HG03108 (cell line): ENCODE data around the gene SHFL.

Experiments
- ATAC-seq: cut with Tn5 transposase; IDR thresholded peaks from one replicate; pipeline ENCODE4 v1.9.1; 2021; ENCODE audit warnings: moderate library complexity; ENCODE audit not compliant: unreplicated experiment

SHFL gene

DNA sequence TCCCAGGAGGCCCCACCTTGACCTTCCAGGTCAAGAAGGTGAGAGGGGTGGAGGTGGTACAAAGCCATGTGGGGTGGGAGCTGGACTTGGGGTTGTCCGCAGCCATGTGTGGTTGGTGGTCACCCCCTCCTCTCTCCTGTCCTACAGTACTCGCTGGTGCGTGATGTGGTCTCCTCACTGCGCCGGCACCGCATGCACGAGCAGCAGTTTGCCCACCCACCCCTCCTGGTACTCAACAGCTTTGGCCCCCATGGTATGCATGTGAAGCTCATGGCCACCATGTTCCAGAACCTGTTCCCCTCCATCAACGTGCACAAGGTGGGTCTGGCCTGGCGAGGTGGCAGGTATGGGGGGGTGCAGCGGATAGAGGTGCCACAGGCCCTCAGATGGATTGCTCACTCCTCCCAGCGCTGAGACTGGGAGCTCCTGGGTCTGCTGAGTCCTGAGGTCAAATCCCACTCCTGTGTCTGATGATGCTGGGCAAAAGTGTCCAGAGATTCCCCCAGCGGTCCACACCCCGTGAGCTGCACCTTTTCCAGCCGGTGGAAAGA is 21.8 kb downstream of the SHFL start:
- no peak for ATAC-seq

DNA sequence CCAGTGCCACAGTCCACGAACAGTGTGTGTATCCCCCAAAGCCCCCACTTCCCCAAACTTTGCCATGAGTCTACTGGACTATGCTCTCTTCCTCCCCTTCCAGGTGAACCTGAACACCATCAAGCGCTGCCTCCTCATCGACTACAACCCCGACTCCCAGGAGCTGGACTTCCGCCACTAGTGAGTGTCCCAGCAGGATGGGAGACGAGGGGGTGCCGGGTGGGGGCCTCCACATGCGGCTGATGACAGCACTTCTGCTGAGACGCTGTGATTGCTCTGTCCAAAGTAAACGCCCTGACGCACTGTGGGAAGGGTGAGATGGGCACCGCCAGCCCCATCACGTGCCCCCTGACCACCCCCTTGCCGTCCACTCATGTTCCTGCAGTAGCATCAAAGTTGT is 23.4 kb downstream of the SHFL start:
- no peak for ATAC-seq

DNA sequence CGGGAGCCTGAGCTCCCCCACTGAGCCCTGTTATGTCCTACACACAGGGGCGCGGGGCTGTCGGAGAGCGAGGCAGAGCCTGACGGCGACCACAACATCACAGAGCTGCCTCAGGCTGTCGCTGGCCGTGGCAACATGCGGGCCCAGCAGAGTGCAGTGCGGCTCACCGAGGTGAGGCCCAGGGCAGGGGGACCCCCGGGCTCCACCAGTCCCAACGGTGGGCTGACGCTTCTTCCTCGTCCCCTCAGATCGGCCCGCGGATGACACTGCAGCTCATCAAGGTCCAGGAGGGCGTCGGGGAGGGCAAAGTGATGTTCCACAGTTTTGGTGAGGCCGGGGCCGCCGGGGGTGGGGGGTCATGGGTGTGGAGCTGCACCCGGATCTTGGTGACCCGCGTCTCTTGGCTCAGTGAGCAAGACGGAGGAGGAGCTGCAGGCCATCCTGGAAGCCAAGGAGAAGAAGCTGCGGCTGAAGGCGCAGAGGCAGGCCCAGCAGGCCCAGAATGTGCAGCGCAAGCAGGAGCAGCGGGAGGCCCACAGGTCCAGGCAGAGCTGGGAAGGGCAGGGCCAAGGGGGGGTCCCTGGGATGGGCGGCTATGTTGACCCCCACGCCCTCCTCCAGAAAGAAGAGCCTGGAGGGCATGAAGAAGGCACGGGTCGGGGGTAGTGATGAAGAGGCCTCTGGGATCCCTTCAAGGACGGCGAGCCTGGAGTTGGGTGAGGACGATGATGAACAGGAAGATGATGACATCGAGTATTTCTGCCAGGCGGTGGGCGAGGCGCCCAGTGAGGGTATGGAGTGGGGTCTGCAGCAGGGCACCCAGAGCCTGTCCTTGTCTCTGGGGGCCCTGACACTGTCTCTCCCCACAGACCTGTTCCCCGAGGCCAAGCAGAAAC is 24.2 kb downstream of the SHFL start:
- no peak for ATAC-seq

DNA sequence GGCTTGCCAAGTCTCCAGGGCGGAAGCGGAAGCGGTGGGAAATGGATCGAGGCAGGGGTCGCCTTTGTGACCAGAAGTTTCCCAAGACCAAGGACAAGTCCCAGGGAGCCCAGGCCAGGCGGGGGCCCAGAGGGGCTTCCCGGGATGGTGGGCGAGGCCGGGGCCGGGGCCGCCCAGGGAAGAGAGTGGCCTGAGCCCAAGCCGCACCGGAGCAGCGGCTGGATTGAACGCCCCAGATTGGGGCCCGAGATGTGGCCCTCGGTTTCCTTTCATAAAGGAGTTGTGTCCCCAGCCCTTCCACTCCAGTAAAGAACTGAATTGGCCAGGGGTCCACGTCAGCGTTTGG is 24.8 kb downstream of the SHFL start:
- ATAC-seq = no peak

DNA sequence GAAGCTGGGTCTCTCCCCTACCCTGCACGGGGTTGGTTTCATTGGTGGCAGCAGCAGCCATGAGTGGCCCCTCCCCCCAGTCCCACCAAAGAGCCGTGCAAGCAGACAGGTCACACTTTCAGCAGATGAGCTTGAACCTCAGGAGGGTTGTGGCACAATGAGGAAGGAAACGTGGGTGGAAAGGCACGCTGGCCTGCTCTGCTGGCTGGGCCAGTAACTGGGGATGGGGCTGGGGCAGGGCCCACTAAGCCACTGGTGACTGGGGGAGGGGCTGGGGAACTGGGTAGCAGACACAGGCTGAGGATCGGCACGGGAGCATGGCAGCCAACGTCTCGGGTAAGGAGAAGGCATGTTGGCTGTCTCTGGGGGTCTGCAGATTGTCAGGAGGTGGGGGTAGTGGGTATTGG is 25.3 kb downstream of the SHFL start, which contains the start of gene P2RY11:
TSS of gene P2RY11 (plus strand) at position 289 of the 407 bp plus-strand sequence. CDS start at position 318, 29 bp downstream.
- ATAC-seq = no peak

DNA sequence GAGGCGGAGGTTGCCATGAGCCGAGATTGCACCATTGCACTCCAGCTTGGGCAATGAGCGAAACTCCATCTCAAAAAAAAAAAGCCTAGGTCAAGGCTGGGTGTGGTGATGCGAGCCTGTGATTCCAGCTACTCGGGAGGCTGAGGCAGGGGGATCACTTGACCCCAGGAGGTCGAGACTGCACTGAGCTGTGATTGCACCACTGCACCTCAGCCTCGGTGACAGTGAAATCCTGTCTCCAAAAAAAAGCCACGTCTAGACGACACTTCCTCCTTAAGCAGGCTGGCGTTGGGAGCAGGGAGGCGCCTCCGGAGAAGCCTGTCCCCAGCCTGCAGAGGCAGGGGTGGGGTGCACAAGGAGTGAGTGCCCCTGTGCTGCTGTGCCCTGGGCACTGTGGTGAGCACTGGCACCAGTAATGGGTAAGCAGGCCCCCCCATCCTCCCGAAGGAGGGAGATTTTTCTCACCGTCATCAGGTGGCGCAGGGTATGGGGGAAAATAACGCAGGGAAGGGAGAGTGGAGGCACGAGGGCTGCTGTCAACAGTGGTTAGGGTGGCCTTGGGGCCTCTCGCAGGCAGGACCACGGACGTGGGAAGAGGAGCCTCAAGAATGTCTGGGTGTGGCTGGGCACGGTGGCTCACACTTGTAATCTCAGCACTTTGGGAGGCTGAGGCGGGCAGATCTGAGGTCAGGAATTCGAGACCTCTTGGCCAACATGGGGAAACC is 26.1 kb downstream of the SHFL start:
- ATAC-seq = no peak

DNA sequence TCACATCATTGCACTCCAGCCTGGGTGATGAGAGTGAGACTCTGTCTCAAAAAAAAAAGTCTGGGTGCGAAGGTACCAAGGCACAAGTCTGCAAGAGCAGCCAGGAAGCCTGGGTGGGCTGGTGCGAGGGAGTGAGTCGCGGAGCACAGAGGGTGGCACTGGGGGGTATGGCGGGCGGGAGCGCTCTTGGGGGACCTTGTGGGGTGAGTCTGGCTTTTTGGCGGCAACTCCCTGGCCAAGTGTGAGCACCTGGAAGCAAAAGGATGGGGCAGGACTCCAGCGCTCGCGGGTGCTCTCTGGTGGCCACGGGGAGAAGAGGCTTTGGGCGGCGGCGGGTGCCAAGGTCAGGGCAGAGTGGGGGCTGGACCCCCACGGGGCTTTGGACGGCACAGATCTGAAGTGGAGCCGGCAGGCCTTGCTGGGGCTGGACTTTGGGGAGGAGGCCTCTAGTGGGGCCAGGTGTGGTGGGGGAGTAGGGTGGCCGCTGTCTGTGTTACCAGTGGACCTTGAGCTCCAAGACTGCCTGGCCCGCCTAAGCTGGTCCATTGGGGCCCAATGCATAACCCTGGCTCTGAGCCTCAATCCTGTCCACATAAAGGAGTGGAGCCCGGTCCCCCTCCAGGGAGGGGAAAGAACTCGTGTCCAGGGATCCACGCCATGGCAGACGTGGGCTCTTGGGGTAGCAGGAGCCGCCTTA is 26.9 kb downstream of the SHFL start:
- no peak for ATAC-seq

DNA sequence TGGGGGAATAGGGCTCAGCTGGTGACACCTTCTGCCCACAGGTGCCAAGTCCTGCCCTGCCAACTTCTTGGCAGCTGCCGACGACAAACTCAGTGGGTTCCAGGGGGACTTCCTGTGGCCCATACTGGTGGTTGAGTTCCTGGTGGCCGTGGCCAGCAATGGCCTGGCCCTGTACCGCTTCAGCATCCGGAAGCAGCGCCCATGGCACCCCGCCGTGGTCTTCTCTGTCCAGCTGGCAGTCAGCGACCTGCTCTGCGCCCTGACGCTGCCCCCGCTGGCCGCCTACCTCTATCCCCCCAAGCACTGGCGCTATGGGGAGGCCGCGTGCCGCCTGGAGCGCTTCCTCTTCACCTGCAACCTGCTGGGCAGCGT is 27.5 kb downstream of the SHFL start:
- no peak for ATAC-seq

DNA sequence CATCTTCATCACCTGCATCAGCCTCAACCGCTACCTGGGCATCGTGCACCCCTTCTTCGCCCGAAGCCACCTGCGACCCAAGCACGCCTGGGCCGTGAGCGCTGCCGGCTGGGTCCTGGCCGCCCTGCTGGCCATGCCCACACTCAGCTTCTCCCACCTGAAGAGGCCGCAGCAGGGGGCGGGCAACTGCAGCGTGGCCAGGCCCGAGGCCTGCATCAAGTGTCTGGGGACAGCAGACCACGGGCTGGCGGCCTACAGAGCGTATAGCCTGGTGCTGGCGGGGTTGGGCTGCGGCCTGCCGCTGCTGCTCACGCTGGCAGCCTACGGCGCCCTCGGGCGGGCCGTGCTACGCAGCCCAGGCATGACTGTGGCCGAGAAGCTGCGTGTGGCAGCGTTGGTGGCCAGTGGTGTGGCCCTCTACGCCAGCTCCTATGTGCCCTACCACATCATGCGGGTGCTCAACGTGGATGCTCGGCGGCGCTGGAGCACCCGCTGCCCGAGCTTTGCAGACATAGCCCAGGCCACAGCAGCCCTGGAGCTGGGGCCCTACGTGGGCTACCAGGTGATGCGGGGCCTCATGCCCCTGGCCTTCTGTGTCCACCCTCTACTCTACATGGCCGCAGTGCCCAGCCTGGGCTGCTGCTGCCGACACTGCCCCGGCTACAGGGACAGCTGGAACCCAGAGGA is 28.0 kb downstream of the SHFL start:
- no peak for ATAC-seq

DNA sequence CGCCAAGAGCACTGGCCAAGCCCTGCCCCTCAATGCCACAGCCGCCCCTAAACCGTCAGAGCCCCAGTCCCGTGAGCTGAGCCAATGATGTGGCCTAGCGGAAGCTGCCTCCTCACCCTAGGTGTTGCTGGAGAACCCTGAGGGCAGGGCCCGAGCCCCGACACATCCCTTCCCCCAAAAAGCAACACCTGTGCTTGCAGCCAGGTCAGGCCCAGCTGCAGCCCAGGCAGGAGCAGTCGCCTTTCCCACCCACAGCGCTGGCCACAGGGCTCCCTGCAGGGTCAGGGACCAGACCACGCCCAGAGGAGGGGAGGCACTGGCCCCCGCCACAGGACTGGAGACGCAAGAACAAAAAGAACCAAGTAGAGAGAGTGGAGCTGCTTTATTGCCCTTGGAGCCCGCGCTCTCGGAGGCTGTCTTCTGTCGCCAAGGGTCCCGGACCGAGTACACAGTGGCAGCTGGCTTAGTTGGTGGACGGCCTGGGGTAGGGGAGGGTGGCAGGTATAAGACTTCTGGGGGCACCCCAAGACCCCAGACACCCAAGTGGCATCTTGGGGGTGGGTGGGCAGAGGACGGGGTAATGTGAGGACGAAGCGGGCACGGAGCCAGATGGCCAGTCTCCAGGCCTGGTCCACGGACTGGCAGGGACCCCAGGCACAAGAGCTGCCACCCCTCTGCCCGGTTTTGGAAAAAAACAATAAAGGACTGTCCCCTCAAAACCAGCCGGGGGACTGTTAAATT is 28.7 kb downstream of the SHFL start:
- ATAC-seq = no peak

DNA sequence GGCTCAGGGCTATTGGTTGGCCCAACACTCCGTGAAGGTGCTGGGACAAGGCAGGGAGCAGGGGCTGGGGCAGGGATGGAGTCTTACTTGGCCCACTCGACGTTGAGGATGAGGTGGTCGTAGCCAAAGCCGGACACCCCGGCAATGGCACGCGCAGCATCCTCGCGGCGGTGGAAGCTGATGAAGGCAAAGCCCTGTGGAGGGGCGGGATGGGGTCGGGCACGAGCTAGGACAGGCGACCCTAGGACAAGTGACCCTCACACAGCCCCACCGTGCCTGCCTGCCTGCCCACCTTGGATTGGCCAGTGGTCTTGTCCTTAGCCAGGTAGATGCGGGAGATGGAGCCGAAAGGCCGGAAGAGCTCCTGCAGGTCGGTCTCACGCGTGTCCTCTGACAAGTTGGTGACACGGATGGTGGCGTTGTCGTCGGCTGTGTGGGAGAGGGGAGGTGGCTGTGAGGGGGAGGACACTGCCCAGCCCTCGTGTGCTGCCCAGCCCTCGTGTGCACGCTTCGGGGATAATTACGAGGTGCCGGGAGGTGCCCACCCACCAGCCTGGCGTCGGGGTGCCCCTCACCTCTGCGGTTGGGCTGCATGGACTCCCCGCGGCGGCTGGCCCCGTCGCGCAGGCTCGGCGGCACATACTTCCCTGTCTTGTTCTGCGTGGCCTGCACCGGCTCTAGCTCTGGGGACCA is 29.4 kb downstream of the SHFL start:
- ATAC-seq = no peak

DNA sequence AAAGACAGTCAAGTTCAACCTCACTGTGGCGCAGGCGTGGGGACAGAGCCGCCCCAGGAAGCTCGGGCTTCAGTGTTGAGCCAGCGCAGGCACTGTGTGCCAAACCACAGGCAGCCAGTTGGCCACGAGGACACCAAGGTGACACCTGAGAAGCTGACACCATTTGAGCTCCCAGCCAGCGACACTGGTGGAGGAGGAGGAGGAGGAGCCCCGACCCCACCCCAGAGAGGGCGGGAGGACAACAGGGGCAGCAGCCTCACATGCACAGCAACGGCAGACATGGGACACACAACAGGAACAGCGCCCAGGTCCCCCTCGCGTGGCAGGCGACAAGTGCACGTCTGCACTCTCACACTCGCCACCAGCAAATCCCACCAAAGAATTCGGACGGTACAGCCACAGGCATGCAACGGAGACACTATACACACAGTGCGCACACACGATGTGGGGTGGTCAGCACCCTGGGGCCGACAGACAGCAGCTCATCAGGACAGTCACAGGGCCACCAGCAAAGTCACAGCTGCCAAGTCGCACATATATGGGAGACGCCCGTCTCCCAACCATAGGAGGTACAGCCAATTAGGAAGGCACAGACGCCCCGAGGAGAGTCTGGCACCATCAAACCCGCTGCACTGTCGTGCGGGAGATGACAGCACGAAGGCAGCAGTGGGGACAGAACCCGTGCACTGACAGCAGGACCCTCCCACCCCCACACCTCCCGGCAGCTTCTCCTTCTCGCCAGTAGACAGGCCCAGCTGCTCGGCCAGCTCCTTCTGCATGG is 30.2 kb downstream of the SHFL start:
- ATAC-seq = no peak

DNA sequence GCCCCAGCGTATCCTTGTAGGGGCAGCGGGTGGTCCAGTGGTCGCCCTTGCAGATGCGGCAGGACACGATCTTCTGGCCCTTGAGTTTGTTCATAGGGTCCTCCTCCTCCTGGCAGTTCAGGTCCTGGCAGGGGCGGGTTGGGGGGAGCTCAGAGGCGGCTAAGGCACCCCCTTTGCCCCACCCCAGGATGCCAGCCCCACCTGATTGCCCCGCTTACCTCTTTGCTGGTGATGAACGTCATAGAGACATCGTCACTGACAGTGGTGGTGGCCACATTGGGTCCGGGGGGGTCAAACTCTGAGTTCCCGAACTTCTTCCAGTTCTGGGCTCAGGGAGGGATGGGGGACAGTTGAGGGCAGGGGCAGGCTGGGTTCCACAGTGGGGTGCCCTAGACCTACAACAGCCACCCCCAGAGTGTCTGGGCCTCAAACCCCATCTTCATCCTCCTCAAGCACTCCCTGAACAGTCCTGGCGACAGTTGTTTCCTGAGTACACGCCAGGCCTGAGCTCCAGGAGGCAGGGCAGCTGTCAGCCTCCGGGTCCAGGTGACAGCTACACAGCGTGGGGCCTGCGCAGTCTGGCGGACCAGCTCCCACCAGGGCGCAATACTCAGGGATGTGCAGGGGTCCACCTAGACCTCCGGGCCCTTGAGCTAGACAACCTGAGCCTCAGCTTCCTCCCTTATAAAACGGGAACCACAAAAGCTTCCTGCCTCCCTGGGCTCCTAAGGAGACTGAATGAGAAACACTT is 30.9 kb downstream of the SHFL start:
- ATAC-seq = no peak

DNA sequence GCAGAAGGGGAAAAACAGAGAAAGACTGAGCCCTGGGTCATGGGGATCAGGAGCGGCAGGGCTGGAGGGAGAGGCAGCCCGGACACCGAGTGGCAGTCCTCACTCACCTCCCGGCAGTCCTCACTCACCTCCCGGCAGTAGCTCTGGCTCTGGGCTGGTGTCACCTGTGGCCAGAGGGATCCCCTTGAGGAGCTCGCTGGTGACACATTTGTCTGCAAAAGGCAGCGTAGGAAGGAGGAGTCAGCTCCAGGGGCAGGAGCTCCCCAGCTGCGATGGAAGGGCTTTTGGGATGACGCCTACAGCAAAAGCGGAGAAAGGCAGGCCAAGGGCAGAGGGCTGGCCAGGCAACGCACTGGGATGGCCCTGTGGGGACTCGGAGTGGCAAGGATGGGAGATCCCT is 32.8 kb downstream of the SHFL start:
- ATAC-seq = no peak

DNA sequence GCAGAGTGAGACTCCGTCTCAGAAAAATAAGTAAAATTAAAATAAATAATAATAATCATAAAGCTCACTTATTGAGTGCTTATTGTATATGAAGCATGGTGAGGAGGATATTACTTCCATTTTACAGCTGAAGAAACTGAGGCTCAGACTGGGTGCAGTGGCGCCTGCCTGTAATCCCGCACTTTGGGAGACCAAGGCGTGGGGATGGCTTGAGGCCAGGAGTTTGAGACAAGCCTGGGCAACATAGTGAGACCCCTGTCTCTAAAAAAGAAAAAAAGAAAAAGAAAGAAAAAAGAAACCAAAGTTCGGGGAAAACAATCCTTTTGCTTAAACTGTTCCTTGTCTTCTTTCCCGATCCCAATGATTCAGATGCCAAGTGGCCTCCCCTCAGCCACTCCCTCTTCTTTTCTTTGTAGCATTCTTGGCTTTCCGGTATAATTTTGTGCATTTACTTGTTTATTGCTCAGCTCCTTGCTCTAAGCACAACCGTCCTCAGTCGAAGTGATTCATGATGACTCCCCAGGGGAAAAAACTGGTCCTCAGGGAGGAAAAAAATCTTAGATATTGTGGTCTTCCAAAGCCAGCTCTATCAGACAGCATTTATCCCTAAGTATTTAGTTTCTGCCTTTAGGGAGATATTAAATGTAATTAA is 34.5 kb downstream of the SHFL start:
- ATAC-seq = no peak

DNA sequence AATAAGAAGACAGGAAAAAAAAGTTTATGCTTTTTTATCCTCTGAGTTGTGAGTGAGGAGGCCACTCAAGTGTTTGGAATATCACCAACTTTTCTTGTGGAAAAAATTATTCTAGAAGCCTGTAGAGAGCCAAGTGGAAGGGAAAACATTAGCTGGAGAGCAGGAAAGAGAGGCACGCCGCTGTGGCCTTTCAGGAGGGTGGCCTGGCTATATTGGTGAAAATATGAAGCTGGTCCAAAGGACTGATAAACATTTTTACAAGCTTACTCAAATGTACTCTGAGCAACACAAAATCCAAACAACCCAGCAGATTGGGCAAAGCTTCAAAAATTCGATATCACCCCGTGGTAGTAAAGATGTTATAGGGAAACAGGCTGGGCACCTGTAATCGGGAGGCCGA is 35.9 kb downstream of the SHFL start:
- no peak for ATAC-seq

DNA sequence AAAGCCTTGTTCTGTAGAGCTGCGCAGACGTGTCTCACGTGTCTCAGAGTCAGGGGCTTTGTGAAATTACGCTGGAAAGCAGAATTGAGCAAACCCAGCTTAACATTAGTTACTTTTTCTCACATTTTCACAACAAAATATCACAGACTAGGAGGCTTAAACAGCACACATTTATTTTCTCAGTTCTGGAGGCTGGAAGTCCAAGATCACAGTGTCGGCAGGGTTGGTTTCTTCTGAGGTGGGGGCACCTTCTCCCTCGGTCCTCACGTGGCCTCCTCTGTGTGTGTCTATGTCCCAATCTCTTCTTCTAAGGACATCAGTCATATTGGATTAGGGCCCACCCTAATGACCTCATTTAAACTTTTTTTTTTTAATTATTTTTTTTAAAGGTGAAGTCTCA is 38.3 kb downstream of the SHFL start:
- ATAC-seq = no peak

DNA sequence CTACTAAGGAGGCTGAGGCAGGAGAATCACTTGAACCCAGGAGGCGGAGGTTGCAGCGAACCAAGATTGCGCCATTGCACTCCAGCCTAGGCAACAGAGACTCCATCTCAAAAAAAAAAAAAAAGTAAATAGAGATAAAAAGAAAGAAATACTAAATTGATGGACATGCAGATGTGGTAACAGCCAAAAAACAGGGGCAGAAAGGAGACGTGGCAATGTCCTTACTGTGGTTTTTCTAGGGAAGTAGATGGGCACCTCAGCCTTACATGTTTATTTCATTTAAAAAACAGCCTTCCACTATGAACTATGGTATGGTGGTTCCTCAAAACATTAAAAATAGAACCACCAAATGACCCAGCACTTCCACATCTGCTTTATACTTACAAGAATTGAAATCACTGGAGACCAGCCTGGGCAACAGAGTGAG is 40.1 kb downstream of the SHFL start:
- no peak for ATAC-seq
